CD14-positive monocyte (primary cell): Measurements from ENCODE around the gene RNGTT. TPM values are rescaled to one million over a fixed set of nuclear protein-coding genes. Genes with fewer than 3 reads are reported as not detected.

Experiments
- DNase-seq, 3 donors: peaks; one replicate each; pipeline ENCODE4 v3.0.0-alpha.2; 2011 to 2022
- H2AFZ ChIP-seq: 2 replicates; pipeline ENCODE4 v1.6.0; 2012; ENCODE audit warnings: mild to moderate bottlenecking, low read depth, low read length, inconsistent platforms; ENCODE audit not compliant: insufficient read depth, poor library complexity, severe bottlenecking
- H3K27ac ChIP-seq, 2 donors: 1 replicate in 1 of 2; 2 replicates in 1 of 2; pipeline ENCODE4 v1.5.1; 2012 to 2013; ENCODE audit warnings: low read length in 2 of 2, control low read depth in 1 of 2, inconsistent platforms in 1 of 2, low read depth in 1 of 2, mild to moderate bottlenecking in 1 of 2
- H3K27me3 ChIP-seq, 2 donors: one replicate each; pipeline versions ENCODE4 v1.6.0 to v1.6.1; 2011 to 2013; ENCODE audit warnings: low read length in 2 of 2; ENCODE audit not compliant: control insufficient read depth in 2 of 2, insufficient read depth in 2 of 2
- H3K36me3 ChIP-seq, 2 donors: replicated peaks in 1 of 2; 1 replicate in 1 of 2; 2 replicates in 1 of 2; pipeline versions ENCODE4 v1.5.1 to v1.6.1; 2012 to 2013; ENCODE audit warnings: low read length in 2 of 2, control low read depth in 1 of 2, inconsistent platforms in 1 of 2, mild to moderate bottlenecking in 1 of 2; ENCODE audit not compliant: insufficient read depth in 2 of 2, control insufficient read depth in 1 of 2
- H3K4me1 ChIP-seq, 2 donors: 1 replicate in 1 of 2; 2 replicates in 1 of 2; pipeline versions ENCODE4 v1.5.1 to v1.6.1; 2012 to 2013; ENCODE audit warnings: low read length in 2 of 2, control low read depth in 1 of 2, inconsistent platforms in 1 of 2, mild to moderate bottlenecking in 1 of 2, moderate library complexity in 1 of 2; ENCODE audit not compliant: insufficient read depth in 2 of 2, control insufficient read depth in 1 of 2
- H3K4me2 ChIP-seq: replicated peaks from 2 replicates; pipeline ENCODE3; 2012; ENCODE audit warnings: low read length, moderate library complexity, mild to moderate bottlenecking; ENCODE audit not compliant: poor library complexity, severe bottlenecking; ENCODE audit errors: extremely low read depth
- H3K4me3 ChIP-seq, 3 experiments: fragments of 200-600 bp in 1 of 3; sonication (generic) in 1 of 3; replicated peaks in 1 of 3; 1 replicate in 2 of 3; 2 replicates in 1 of 3; pipeline ENCODE4 v1.5.1; 2011 to 2013; ENCODE audit warnings: low read length in 3 of 3, mild to moderate bottlenecking in 3 of 3, control low read depth in 2 of 3, low read depth in 2 of 3, inconsistent platforms in 1 of 3, moderate library complexity in 1 of 3
- H3K79me2 ChIP-seq: 2 replicates; pipeline ENCODE4 v1.6.0; 2012; ENCODE audit warnings: mild to moderate bottlenecking, control low read depth, inconsistent platforms, low read length, moderate library complexity; ENCODE audit not compliant: insufficient read depth
- H3K9ac ChIP-seq: 2 replicates; pipeline ENCODE4 v1.6.0; 2017; ENCODE audit warnings: low read length, mild to moderate bottlenecking; ENCODE audit not compliant: insufficient read depth, poor library complexity, severe bottlenecking
- H3K9me3 ChIP-seq, 2 donors: replicated peaks in 1 of 2; 1 replicate in 1 of 2; 2 replicates in 1 of 2; pipeline versions ENCODE4 v1.5.1 to v1.6.1; 2012 to 2013; ENCODE audit warnings: low read length in 2 of 2, control low read depth in 1 of 2; ENCODE audit not compliant: control insufficient read depth in 1 of 2, insufficient read depth in 1 of 2
- H4K20me1 ChIP-seq: 2 replicates; pipeline ENCODE4 v1.6.0; 2012; ENCODE audit warnings: mild to moderate bottlenecking, low read length, control low read depth, moderate library complexity; ENCODE audit not compliant: insufficient read depth
- H3K27ac Mint-ChIP-seq, 7 donors: one replicate each; pipeline ENCODE4 v1.8.0; 2020; ENCODE audit warnings: mild to moderate bottlenecking in 7 of 7, mixed read lengths in 7 of 7, moderate library complexity in 6 of 7, inconsistent platforms in 2 of 7
- H3K27me3 Mint-ChIP-seq, 3 donors: one replicate each; pipeline ENCODE4 v1.8.0; 2021 to 2022; ENCODE audit warnings: low read depth in 3 of 3, mild to moderate bottlenecking in 3 of 3, mixed read lengths in 3 of 3, moderate library complexity in 3 of 3, inconsistent platforms in 1 of 3
- H3K36me3 Mint-ChIP-seq, 2 donors: one replicate each; pipeline ENCODE4 v1.8.0; 2020; ENCODE audit warnings: mixed read lengths in 2 of 2, inconsistent platforms in 1 of 2, mild to moderate bottlenecking in 1 of 2
- H3K4me1 Mint-ChIP-seq: one replicate; pipeline ENCODE4 v1.8.0; 2020; ENCODE audit warnings: mild to moderate bottlenecking, mixed read lengths
- H3K4me3 Mint-ChIP-seq, 2 donors: one replicate each; pipeline ENCODE4 v1.8.0; 2020; ENCODE audit warnings: mild to moderate bottlenecking in 2 of 2, mixed read lengths in 2 of 2, moderate library complexity in 1 of 2
- H3K9me3 Mint-ChIP-seq, 7 donors: one replicate each; pipeline ENCODE4 v1.8.0; 2020 to 2022; ENCODE audit warnings: mixed read lengths in 7 of 7, mild to moderate bottlenecking in 6 of 7, moderate library complexity in 6 of 7, inconsistent platforms in 2 of 7
- WGBS: methylation state at CpG from one replicate; pipeline ENCODE4 v1.1.5; 2013; ENCODE audit warnings: missing lambda C conversion rate; ENCODE audit not compliant: insufficient coverage; 5-methylcytosine and 5-hydroxymethylcytosine counted together
- intact Hi-C, 2 donors: fragments of 100-400 bp; cut with micrococcal nuclease; formaldehyde crosslinking; loops; one replicate each; pipeline versions ENCODE4 v1.15.0 to v1.15.1; 2023
- polyA plus RNA-seq, 3 donors: library from polyadenylated mRNA; depleted of rRNA in 1 of 3; unstranded in 2 of 3; stranded (reverse) in 1 of 3; fragments of 300-500 nt in 2 of 3; fragments of >200 nt in 1 of 3; fragmentation: Illumina TruSeq in 2 of 3; gene quantifications; 1 replicate in 2 of 3; 2 replicates in 1 of 3; pipeline ENCODE4 v1.2.3, GENCODE V29; 2012 to 2021
- TF ChIP-seq, protein P1 (sequence below): fragments of 200-600 bp; IDR thresholded peaks from one replicate; pipeline ENCODE4 v1.8.0; 2022; ENCODE audit warnings: antibody characterized with exemption, mild to moderate bottlenecking

The RNGTT gene
- polyA plus RNA-seq, 3 donors, result 2.3 to 8.6 (median 5.8) TPM

DNA sequence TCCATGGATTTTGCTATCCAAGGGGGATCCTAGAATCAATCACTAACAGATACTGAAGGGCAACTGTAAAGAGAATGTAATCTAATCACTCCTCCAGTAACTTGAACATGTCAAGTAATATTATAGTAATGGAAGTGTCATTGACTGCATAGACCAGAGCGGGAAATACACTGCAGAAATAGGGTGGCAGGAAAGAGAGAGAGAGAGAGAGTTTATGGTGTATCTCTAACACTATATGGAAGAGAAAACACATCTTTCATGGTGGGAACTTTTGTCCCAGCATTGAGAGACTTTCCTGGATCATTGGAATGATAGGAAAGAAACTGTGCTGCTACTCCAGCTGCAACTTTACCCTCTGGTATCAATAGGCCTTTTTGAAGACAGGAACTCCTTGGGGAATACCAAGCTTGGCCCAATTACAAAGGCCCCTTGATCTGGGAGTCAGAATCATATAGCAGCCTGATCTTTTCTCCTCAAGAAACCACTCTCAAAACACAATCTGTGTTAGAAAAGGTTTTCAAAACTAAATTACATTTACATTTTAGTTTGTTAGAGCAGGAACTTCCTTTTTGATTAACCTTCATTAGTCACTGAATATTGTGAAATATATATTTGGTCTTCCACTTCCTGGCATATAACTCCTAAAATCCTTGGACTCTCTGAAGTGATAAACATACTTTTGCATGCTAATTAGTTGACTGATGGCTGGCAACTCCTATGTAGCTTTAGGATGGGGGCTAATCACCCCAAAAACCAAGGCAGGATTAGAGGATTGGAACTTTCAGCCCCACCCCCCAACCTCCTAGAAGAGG, 29.5 kb upstream of the RNGTT start:
- TF ChIP-seq, protein P1, sequence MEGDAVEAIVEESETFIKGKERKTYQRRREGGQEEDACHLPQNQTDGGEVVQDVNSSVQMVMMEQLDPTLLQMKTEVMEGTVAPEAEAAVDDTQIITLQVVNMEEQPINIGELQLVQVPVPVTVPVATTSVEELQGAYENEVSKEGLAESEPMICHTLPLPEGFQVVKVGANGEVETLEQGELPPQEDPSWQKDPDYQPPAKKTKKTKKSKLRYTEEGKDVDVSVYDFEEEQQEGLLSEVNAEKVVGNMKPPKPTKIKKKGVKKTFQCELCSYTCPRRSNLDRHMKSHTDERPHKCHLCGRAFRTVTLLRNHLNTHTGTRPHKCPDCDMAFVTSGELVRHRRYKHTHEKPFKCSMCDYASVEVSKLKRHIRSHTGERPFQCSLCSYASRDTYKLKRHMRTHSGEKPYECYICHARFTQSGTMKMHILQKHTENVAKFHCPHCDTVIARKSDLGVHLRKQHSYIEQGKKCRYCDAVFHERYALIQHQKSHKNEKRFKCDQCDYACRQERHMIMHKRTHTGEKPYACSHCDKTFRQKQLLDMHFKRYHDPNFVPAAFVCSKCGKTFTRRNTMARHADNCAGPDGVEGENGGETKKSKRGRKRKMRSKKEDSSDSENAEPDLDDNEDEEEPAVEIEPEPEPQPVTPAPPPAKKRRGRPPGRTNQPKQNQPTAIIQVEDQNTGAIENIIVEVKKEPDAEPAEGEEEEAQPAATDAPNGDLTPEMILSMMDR, result no peak
- Histone ChIP-seq H3K27me3 (no peaks in the 10 kb centered on the region), H3K4me2 (peak overlapping the region; percentile 4), H3K4me3 (peak overlapping the region in 1 of 3 experiments; percentile 1), H2AFZ (peak overlapping the region; percentile 46), H3K9me3 (no peaks in the 10 kb centered on the region), H4K20me1 (no peaks in the 10 kb centered on the region), H3K4me1 (peaks cover 12 to 15% of the 10 kb centered on the region in 2 donors), H3K79me2 (no peaks in the 10 kb centered on the region), H3K9ac (no peak overlapping the region), H3K27ac (peak overlapping the region in 1 of 2 donors; percentile 69), H3K36me3 (no peaks in the 10 kb centered on the region)
- no peaks in the 10 kb centered on the region for H3K9me3 Mint-ChIP-seq
- peak in 2 of 3 donors; percentile 46 to 61 for DNase-seq
- H3K36me3 Mint-ChIP-seq, result no peaks in the 10 kb centered on the region
- intact Hi-C loops, result loop anchor here (5.0 to 10.0 kb wide), 2 partner anchors 62 to 89 kb away; partner anchors contain the start of gene PNRC1 (in 1 of the 2)
- WGBS, result no CpG with 5 or more reads among the region's 1 CpG
- H3K27me3 Mint-ChIP-seq, result peaks cover 0 to 1% (median 1%) of the 10 kb centered on the region in 3 donors
- peaks cover 18% of the 10 kb centered on the region for H3K4me1 Mint-ChIP-seq
- peak overlapping the region; percentile 72 to 92 (median 85) for H3K27ac Mint-ChIP-seq
- H3K4me3 Mint-ChIP-seq, result peak overlapping the region in 1 of 2 donors; percentile 35

DNA sequence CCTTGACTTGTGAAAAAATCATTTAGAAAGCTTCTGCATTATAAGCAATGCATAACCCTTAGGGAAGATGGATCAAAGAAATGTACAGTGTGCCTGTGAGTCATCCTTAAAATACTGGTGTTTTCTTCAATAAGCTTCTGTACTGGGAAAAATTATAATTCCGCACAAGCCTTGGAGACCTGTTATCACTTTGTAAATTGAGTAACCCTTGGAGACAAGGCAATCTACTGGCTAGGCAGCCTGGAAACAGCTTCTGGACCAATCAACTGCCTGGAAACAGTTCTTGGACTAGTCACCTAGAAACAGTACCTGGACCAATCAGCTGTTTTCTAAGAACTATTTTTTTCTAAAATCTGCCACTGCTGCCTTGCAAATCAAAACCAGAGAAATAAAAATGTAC, 25.8 kb upstream of the RNGTT start:
- Histone ChIP-seq H3K9me3 (no peaks in the 10 kb centered on the region), H3K4me2 (no peak overlapping the region), H3K4me1 (peaks cover 12 to 15% of the 10 kb centered on the region in 2 donors), H3K79me2 (no peaks in the 10 kb centered on the region), H2AFZ (no peak overlapping the region), H3K36me3 (no peaks in the 10 kb centered on the region), H3K9ac (no peak overlapping the region), H3K4me3 (no peak overlapping the region), H4K20me1 (no peaks in the 10 kb centered on the region), H3K27ac (no peak overlapping the region), H3K27me3 (no peaks in the 10 kb centered on the region)
- Mint-ChIP-seq H3K36me3 (no peaks in the 10 kb centered on the region), H3K27me3 (peaks cover 0 to 1% (median 0%) of the 10 kb centered on the region in 3 donors), H3K4me1 (peaks cover 18% of the 10 kb centered on the region), H3K4me3 (no peak overlapping the region), H3K27ac (no peak overlapping the region), H3K9me3 (no peaks in the 10 kb centered on the region)
- TF ChIP-seq, protein P1, result no peak
- intact Hi-C loops, result loop anchor here in 1 of 2 donors (5.0 to 10.0 kb wide), 2 partner anchors 86 to 253 kb away; no protein-coding TSS in a partner anchor
- WGBS, result 88% methylated on average over 1 of the region's 1 CpG
- DNase-seq, result no peak
